ENCODE data around the gene TRERF1.
A peak's percentile ranks its signal among the peaks of the same experiment; 100 is the strongest.

Gene TRERF1

DNA sequence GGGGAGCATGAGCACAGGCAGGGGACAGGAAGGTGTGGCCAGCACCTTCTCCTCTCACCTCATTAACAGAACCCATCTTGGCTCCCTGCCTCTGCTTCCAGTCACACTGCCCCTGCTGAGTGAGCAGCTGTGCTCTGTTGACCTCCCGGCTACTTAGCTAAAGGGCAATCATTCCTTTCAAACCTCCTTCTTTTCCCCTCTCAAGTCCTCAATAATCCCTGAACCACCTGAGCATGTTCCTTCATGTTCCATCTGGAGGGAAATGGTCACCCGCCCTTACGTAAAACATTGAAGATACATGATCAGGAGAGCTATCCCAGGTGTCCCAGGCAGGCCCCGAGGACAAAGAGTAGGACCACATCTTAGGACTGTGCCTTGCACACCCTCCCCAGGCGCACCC is 212.4 kb downstream of the TRERF1 start:
- no peak for TF ChIP-seq CTCF (IDR thresholded peaks at IDR 0.05)

DNA sequence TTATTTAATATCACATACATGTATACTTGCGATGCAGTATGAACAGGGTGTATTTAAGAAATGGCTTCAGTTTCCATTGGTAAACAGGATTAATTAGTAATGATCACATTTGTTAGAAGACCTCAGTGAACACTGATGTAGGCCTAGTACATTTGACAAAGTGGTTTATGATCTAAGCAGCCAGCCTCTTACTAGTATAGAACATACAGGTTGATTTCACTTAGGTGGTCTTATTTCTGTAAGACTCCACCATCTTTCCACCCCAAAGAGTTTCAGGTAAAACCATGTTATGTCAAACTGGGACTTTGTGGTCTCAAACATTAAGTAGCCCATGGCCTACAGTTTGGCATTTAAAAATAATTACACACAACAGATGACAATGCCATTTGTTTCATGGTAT is 213.9 kb downstream of the TRERF1 start:
- no peak for TF ChIP-seq CTCF (IDR thresholded peaks at IDR 0.05)

DNA sequence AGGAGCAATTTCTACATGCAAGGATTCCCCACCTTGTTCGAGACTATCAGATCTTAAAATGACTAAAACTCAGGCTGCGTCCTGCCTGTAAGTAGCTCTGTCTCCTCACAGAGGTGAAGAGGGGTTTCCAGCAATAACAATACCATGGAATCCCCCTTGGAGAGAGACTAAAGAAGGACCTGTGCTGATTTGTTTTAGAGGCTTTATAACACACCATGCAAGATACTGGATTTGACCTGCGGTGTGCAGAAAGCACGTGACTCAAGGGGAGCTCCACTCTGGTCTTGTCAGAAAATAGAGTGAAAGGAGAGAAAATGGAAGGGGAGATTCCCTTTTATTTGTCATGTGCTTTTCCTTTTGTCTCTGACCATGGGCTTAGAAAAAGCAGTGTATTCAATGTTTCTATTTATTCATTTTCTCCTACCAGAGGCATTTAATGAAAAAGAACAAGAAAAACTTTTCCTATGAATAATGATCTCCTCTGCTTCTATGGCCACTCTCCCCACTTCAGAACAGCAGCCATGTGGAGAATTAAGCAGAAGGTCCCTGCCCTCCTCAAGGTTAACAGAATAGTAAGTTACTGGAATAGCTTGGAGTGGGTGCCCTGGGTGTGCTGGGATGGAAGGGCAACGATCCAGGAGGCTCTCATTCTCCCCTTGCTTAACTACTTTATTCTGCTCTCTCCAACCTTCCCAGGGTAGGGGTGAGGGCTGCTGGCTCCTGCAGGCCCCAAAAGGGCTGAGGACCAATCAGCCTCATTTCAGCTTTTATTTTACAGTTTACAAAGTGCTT is 214.8 kb downstream of the TRERF1 start:
- TF ChIP-seq CTCF (IDR thresholded peaks at IDR 0.05), result no peak

GRCh38 chr6:42236030-42236429 is 215.7 kb downstream of the TRERF1 start:
- TF ChIP-seq CTCF (IDR thresholded peaks at IDR 0.05), result no peak

- TF ChIP-seq CTCF (IDR thresholded peaks at IDR 0.05), result no peak
Observed at GRCh38 chr6:42232035-42232434, 219.7 kb downstream of the TRERF1 start.

DNA sequence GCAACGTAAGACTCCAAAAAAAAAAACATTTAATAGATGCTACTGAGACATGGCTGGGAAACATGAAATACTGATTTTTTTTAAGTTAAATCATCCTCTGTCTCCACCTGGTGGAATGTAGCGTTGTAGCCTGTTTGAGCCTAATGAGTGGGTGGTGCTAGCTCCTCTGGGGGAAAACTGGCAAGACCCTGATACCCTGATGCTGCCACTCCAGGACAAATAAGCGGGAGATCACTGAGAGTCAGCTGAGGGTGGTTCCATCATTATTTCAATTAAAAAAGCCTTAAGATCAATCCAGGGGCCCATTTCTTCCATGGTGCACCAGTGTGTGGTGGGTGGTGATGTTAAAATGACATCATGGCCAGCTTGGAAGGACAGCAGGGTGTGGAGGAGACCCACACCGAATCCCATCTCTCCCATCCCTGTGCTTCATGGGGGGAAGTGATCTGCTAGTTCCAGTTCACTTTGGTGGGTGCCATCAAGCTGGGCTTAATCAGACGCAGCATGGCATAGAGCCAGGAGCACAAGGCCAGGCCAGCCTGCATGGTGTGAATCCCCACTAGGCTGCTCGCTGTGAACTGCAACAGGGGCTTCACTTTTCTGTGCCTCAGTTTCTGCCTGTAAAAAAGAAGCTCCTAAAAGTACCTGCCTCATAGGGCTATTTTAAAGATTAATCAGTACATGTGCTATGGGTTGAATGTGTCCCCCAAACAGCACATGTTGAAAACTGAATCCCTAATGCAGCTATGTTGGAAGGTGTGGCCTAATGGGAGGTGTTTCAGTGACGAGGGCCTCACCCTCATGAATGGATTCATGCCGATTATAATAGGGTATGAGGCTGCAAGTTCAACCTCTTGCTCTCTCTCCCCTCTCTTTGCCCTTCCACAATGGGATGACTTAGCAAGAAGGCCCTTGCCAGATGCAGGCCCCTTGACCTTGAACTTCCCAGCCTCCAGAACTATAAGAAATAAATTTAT is 221.1 kb downstream of the TRERF1 start:
- TF ChIP-seq CTCF (IDR thresholded peaks at IDR 0.05), result peak; percentile 33; the same call in 1 of the 2 replicates

- no peak for TF ChIP-seq CTCF (IDR thresholded peaks at IDR 0.05)
Observed at GRCh38 chr6:42229506-42230119, 222.1 kb downstream of the TRERF1 start.
